Measurements from ENCODE around the gene ICE1. TPM values are rescaled to one million over a fixed set of nuclear protein-coding genes. Genes with fewer than 3 reads are reported as not detected.

Gene ICE1
- total RNA-seq, 2 experiments from 2014 or later: 37.6 to 39.1 TPM

DNA sequence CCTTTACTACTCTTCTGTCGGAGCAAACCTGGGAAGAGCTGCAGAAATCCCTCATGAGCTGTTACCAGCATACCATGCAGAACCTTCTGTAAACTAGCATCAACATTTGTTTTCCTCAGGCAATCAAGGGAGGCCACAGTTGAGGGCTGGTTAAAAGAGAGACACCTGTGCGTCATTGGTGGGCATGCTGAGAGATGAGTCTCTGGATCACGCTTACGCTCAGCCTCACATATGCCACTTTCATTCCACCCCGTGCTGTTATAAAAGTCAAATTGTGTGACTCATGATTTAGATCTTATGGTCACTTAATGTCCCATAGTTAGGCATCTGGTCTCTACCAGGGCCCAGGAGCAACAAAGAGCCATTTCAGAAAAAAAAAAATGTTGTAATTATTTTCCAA is 18.1 kb upstream of the ICE1 start:
- peaks cover 6% of the 10 kb centered on the region for H3K9me3 Mint-ChIP-seq
- H3K36me3 Mint-ChIP-seq (ENCODE audit: low read depth): peaks cover 22% of the 10 kb centered on the region
- H3K27ac Mint-ChIP-seq: no peak overlapping the region
- H3K4me3 Mint-ChIP-seq: no peak overlapping the region
- no peaks in the 10 kb centered on the region for H3K27me3 Mint-ChIP-seq
- Histone ChIP-seq H3K4me1 (ENCODE audit: insufficient read depth, low read length) (no peaks in the 10 kb centered on the region), H3K4me3 (ENCODE audit: low read length) (no peak overlapping the region), H3K27ac (ENCODE audit: low read depth in 1 of 2, low read length in 2 of 2) (no peak overlapping the region), H3K36me3 (ENCODE audit: insufficient read depth, low read length) (no peaks in the 10 kb centered on the region), H3K9me3 (ENCODE audit: control insufficient read depth in 1 of 2, insufficient read depth in 1 of 2, low read length in 2 of 2) (peaks cover 10 to 13% of the 10 kb centered on the region in 2 experiments), H3K27me3 (ENCODE audit: control insufficient read depth in 1 of 2, insufficient read depth in 2 of 2, low read length in 2 of 2) (no peaks in the 10 kb centered on the region)
- H3K4me1 Mint-ChIP-seq (ENCODE audit: low read depth): no peaks in the 10 kb centered on the region
- ChIA-PET POLR2A (no interaction called here), CTCF (no interaction called here)
- no peak for ATAC-seq (ENCODE audit: poor library complexity)
- intact Hi-C loops (cut with DNase I, micrococcal nuclease): no loop called here
- TF ChIP-seq, protein P1, sequence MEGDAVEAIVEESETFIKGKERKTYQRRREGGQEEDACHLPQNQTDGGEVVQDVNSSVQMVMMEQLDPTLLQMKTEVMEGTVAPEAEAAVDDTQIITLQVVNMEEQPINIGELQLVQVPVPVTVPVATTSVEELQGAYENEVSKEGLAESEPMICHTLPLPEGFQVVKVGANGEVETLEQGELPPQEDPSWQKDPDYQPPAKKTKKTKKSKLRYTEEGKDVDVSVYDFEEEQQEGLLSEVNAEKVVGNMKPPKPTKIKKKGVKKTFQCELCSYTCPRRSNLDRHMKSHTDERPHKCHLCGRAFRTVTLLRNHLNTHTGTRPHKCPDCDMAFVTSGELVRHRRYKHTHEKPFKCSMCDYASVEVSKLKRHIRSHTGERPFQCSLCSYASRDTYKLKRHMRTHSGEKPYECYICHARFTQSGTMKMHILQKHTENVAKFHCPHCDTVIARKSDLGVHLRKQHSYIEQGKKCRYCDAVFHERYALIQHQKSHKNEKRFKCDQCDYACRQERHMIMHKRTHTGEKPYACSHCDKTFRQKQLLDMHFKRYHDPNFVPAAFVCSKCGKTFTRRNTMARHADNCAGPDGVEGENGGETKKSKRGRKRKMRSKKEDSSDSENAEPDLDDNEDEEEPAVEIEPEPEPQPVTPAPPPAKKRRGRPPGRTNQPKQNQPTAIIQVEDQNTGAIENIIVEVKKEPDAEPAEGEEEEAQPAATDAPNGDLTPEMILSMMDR (IDR thresholded peaks at IDR 0.05): no peak
- DNase-seq: no peak

DNA sequence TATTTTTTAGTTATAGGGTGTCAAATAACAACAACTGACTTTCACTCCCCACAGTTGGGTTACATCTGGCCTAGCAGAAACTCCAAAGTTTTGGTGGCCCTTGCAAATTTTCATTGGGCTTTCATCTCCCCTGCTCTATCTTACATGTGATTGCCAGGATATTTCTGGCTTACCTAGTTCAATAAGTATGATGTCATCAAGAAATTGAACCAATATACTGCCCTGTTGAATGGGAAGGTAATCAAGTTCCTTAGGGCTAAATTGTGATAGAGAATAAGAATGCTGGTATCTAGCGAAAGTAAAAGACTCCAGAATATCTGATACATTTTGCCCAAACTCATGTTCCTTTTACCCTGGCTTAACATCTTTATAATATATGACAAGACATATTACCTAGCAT is 17.0 kb upstream of the ICE1 start:
- Histone ChIP-seq H3K4me1 (ENCODE audit: insufficient read depth, low read length) (no peaks in the 10 kb centered on the region), H3K27ac (ENCODE audit: low read depth in 1 of 2, low read length in 2 of 2) (no peak overlapping the region), H3K4me3 (ENCODE audit: low read length) (no peak overlapping the region), H3K36me3 (ENCODE audit: insufficient read depth, low read length) (no peaks in the 10 kb centered on the region), H3K27me3 (ENCODE audit: control insufficient read depth in 1 of 2, insufficient read depth in 2 of 2, low read length in 2 of 2) (no peaks in the 10 kb centered on the region), H3K9me3 (ENCODE audit: control insufficient read depth in 1 of 2, insufficient read depth in 1 of 2, low read length in 2 of 2) (peaks cover 14 to 18% of the 10 kb centered on the region in 2 experiments)
- H3K36me3 Mint-ChIP-seq (ENCODE audit: low read depth): peaks cover 33% of the 10 kb centered on the region
- H3K27ac Mint-ChIP-seq: no peak overlapping the region
- H3K9me3 Mint-ChIP-seq: no peaks in the 10 kb centered on the region
- ATAC-seq (ENCODE audit: poor library complexity) (no peak), DNase-seq (no peak)
- no peaks in the 10 kb centered on the region for H3K27me3 Mint-ChIP-seq
- H3K4me3 Mint-ChIP-seq: no peak overlapping the region
- TF ChIP-seq, protein P1 (IDR thresholded peaks at IDR 0.05): no peak
- H3K4me1 Mint-ChIP-seq (ENCODE audit: low read depth): no peaks in the 10 kb centered on the region
- intact Hi-C loops (cut with DNase I, micrococcal nuclease): no loop called here
- CTCF ChIA-PET: no interaction called here
- POLR2A ChIA-PET: no interaction called here

DNA sequence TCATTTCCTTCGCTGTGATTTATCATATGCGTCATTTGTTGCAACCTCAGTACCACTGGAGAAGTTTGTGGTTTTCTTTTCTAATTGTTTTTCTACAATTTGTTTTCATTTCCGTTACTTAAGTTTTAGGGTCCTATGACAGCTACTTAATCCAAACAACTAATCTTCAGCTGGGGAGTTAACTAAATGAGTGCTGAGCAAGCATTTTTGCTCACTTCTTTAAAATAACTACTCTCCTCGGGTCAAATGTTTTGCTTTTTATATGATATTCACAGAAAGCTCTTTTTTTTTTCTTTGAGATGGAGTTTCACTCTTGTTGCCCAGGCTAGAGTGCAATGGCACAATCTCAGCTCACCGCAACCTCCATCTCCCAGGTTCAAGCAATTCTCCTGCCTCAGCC is 14.6 kb upstream of the ICE1 start:
- Histone ChIP-seq H3K27me3 (ENCODE audit: control insufficient read depth in 1 of 2, insufficient read depth in 2 of 2, low read length in 2 of 2) (no peaks in the 10 kb centered on the region), H3K4me3 (ENCODE audit: low read length) (no peak overlapping the region), H3K27ac (ENCODE audit: low read depth in 1 of 2, low read length in 2 of 2) (no peak overlapping the region), H3K4me1 (ENCODE audit: insufficient read depth, low read length) (no peaks in the 10 kb centered on the region), H3K9me3 (ENCODE audit: control insufficient read depth in 1 of 2, insufficient read depth in 1 of 2, low read length in 2 of 2) (peaks cover 14 to 18% of the 10 kb centered on the region in 2 experiments), H3K36me3 (ENCODE audit: insufficient read depth, low read length) (no peaks in the 10 kb centered on the region)
- intact Hi-C loops (cut with DNase I, micrococcal nuclease): no loop called here
- H3K27me3 Mint-ChIP-seq: no peaks in the 10 kb centered on the region
- peaks cover 41% of the 10 kb centered on the region for H3K36me3 Mint-ChIP-seq (ENCODE audit: low read depth)
- ChIA-PET CTCF (no interaction called here), POLR2A (no interaction called here)
- DNase-seq (no peak), ATAC-seq (ENCODE audit: poor library complexity) (no peak)
- TF ChIP-seq, protein P1 (IDR thresholded peaks at IDR 0.05): no peak
- no peak overlapping the region for H3K27ac Mint-ChIP-seq
- no peak overlapping the region for H3K4me3 Mint-ChIP-seq
- H3K4me1 Mint-ChIP-seq (ENCODE audit: low read depth): no peaks in the 10 kb centered on the region
- H3K9me3 Mint-ChIP-seq: peaks cover 5% of the 10 kb centered on the region

Measured in CD4-positive, alpha-beta T cell (primary cell).